Mammary epithelial cell (primary cell): Measurements from ENCODE around the gene PGM3.

Source experiments
- EZH2 ChIP-seq: IDR thresholded peaks from 2 replicates; pipeline ENCODE4 v1.6.1; 2012; ENCODE audit warnings: low read length, inconsistent platforms, borderline replicate concordance
- TF ChIP-seq, protein P1 (sequence below), 2 donors: IDR thresholded peaks in 1 of 2; conservative IDR thresholded peaks in 1 of 2; 2 replicates each; pipeline ENCODE4 v1.5.1; 2011 to 2012; ENCODE audit warnings: inconsistent platforms in 2 of 2, low read length in 2 of 2, mild to moderate bottlenecking in 2 of 2, control low read depth in 1 of 2, low read depth in 1 of 2; ENCODE audit not compliant: insufficient read depth in 1 of 2; ENCODE audit errors: extremely low read depth in 1 of 2

DNA sequence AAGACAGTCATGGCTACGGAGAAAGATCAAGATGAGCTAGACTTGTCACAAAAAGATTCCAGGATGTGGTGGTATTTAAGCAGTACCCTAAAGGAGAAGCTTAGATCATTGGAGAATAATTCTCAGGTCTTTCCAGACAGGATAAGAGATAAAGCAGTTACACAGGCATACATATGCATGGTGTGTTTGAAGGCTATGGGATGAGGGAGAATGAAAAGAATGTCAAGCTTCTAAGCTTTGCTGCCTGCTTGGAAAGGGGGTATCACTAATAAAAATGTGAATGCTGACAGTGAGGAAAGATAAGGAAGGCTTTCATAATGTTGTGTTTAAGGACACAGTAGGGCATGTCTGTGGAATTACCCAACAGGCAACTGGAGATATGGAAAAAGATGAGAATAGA is 28.2 kb upstream of the PGM3 start:
- TF ChIP-seq, protein P1, sequence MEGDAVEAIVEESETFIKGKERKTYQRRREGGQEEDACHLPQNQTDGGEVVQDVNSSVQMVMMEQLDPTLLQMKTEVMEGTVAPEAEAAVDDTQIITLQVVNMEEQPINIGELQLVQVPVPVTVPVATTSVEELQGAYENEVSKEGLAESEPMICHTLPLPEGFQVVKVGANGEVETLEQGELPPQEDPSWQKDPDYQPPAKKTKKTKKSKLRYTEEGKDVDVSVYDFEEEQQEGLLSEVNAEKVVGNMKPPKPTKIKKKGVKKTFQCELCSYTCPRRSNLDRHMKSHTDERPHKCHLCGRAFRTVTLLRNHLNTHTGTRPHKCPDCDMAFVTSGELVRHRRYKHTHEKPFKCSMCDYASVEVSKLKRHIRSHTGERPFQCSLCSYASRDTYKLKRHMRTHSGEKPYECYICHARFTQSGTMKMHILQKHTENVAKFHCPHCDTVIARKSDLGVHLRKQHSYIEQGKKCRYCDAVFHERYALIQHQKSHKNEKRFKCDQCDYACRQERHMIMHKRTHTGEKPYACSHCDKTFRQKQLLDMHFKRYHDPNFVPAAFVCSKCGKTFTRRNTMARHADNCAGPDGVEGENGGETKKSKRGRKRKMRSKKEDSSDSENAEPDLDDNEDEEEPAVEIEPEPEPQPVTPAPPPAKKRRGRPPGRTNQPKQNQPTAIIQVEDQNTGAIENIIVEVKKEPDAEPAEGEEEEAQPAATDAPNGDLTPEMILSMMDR (conservative IDR thresholded peaks at IDR 0.05 in 1 of 2, IDR thresholded peaks at IDR 0.05 in 1 of 2; ENCODE audit: extremely low read depth in 1 of 2, insufficient read depth in 1 of 2, low read depth in 1 of 2, low read length in 2 of 2), result no peak
- no peak for TF ChIP-seq EZH2
